HEK293T (cell line): ENCODE measurements around the gene FA2H.

Experiments
- ELF4 ChIP-seq: fragments of 450-650 bp; IDR thresholded peaks from 2 replicates; pipeline ENCODE4 v1.6.1; 2017; ENCODE audit warnings: antibody characterized with exemption
- SP1 ChIP-seq: fragments of 450-650 bp; IDR thresholded peaks from 2 replicates; pipeline ENCODE4 v1.6.1; 2017
- ZNF384 ChIP-seq: fragments of 450-650 bp; IDR thresholded peaks from 2 replicates; pipeline ENCODE4 v1.6.1; 2016

DNA sequence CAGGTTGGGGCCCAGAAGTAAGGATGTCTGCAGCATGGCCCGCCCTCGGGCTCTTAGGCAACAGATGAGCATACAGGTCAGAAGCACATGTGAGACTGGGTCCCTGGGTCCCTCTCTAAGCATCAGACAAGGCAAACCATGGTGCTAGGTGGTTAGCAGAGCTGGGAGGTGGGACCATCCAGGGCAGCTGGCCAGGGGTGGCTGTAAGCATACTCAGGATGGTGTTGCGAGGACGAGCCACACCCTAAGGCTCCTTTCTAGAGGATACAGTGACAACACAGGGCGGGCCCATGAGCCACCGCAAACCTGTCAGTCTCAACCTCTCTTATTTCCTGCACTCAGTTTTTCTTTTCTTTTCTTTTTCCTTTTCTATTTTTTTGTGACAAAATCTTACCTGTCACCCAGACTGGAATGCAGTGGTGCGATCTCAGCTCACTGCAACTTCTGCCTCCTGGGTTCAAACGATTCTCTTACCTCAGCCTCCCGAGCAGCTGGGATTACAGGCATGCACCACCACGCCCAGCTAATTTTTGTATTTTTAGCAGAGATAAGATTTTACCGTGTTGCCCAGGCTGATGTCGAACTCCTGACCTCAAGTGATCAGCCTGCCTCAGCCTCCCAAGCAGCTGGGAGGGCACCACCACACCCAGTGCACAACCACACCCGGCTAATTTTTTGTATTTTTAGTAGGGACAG lies 3.6 kb downstream of the FA2H start:
- no peak for TF ChIP-seq ELF4
- no peak for TF ChIP-seq ZNF384
- TF ChIP-seq SP1 = no peak
